Measurements from ENCODE around the gene DTNA.
"Not testable (repeated sequence)": the region's sequence is repeated elsewhere in the genome, so short reads cannot be mapped to it uniquely, and the experiment has no call there.

The DTNA gene

DNA sequence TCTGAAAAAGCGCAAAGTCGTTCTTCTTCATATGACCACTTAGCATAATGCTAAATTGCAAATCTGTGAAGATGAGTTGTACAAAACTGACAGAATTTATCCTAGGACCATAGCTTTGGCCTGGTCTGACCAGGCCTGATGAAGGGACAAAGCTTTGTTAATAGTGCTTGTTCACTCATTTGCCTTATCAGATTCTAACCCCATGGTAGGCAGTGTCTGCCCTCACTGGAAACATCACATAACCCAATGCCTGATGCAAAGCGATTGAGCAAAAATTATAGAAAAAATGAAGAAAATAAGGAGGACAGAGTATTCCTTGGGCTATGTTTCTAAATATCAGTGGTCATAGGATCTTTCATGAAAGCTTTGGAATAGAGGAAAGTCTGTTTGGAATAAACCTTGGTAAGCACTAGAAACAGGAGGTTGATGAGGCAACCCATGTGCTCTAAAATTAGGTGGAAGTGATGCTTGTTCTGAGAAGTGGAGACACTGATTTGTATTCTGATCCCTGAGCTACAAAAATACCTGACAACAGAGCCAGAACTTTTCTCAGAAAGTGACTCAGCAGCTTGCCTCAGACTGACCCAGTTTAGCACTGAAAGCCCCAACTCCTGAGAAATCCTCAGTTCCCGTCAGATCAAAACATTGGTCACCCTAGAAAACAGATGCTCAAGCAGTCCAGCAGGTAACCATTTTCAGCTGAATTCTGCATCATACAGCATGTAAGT lies 199.7 kb downstream of the DTNA start:
- TF ChIP-seq, protein P1, sequence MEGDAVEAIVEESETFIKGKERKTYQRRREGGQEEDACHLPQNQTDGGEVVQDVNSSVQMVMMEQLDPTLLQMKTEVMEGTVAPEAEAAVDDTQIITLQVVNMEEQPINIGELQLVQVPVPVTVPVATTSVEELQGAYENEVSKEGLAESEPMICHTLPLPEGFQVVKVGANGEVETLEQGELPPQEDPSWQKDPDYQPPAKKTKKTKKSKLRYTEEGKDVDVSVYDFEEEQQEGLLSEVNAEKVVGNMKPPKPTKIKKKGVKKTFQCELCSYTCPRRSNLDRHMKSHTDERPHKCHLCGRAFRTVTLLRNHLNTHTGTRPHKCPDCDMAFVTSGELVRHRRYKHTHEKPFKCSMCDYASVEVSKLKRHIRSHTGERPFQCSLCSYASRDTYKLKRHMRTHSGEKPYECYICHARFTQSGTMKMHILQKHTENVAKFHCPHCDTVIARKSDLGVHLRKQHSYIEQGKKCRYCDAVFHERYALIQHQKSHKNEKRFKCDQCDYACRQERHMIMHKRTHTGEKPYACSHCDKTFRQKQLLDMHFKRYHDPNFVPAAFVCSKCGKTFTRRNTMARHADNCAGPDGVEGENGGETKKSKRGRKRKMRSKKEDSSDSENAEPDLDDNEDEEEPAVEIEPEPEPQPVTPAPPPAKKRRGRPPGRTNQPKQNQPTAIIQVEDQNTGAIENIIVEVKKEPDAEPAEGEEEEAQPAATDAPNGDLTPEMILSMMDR (IDR thresholded peaks at IDR 0.05; ENCODE audit: low read depth, low read length), result no peak
- H3K4me3 ChIP-seq (ENCODE audit: low read depth, low read length), result no peak overlapping the region

DNA sequence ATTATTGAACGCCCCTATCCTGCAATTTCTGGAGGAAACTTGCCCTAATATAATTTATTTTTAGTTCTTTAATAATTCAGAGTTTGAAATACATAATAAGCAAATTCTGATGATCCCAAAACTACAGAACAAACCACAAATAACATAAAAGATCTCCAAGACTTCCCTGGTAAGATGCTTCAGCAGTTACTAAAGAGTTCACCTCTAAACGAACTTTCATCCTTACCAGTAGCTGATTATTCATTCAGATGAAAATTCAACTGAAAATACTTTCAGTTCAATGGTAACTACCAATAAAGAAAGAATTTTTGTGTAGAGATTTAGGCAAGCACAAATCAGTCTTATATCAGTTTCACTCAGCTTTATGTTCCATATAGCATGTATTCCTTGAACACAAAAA lies 201.0 kb downstream of the DTNA start:
- no peak overlapping the region for H3K4me3 ChIP-seq (ENCODE audit: low read depth, low read length)
- TF ChIP-seq, protein P1 (IDR thresholded peaks at IDR 0.05; ENCODE audit: low read depth, low read length), result no peak

DNA sequence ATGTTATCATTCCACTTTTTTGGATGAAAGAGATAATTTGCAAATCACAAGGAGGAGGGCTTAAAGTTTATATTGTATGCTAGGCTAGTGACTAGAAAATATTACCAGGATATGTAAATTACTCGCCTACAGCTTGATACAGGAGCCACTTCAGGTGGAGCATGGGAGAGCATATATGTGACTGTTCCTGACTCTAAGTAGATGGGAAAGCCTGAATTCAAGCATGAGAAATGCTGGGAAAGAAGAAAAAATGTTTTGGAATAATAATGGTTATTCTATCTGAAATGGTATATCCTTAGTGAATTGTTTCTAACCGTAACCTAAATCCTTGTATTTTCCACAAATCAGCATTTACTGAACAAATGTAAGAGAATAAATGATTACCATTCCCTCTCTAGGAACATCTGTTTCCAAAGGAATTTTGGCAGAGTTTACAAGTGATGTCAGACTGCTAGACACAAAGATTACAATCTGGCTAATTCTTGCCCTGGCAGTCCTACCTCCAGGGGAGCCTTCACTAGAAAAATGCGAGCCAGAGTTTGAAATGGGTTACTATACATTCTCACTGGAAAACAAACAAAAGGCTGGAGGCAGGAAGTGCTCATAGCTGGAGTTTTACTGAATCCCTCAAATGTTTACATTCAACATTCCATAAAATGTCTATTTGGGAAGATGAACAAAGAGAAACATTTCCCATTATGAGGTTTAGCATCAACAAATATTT lies 201.7 kb downstream of the DTNA start:
- TF ChIP-seq, protein P1 (IDR thresholded peaks at IDR 0.05; ENCODE audit: low read depth, low read length), result peak; percentile 11; the same call in 1 of the 2 replicates
- H3K4me3 ChIP-seq (ENCODE audit: low read depth, low read length), result no peak overlapping the region

DNA sequence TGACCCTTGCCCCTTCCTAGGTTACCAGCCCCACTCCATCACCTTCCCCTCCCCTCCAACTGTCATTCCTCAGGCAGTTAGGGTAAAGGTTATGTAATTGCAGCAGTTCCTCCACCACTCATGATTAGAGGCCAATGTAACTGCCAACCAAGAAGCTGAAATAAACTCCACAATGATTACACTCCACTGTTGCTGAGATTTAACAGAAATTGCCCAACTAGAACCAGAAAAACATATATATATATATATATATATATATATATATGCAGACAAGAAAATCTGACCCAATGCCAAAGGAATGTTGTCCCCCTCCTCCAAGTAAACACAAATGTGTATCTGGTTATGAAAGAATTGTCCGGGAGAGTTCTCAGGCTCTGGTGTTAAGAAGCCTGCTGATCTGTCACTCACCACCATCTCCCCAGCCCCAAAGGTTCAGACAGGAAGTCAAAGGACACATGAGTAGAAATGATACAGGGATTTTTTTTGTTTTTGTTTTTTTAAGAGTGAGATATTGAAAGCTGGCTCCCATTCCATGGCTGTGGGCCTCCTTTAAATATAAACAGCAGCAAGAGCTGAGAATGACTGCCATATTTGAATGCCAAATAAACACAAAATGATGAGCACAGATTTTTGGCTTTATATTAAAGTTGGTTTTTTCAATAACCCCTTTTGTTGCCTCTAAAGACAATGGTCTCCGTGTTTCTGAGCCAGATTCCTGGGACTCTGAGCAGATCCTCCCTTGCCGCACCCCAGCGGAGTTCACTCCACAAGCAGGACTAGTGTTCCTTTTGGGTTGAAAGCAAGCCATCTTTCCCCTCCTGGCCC lies 204.0 kb downstream of the DTNA start:
- TF ChIP-seq, protein P1 (IDR thresholded peaks at IDR 0.05; ENCODE audit: low read depth, low read length), result no peak
- H3K4me3 ChIP-seq (ENCODE audit: low read depth, low read length), result no peak overlapping the region

DNA sequence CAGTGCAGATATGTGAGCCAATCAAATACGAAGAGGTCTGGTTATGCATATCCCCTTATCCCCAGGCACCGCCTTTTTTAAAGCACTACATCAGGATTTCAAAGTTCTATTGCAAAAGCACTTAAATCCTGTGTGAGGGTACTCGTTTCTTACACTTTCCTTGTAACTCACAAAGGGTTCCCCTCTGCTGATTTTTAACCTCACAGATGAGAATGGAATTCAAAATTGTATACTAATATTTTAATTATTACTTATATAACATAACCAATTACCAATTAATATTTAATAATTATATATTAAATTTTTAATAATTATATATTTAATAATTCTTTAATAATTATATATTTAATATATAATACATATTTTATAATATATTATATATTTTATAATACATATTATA lies 204.9 kb downstream of the DTNA start:
- TF ChIP-seq, protein P1 (IDR thresholded peaks at IDR 0.05; ENCODE audit: low read depth, low read length), result no peak
- H3K4me3 ChIP-seq (ENCODE audit: low read depth, low read length), result no peak overlapping the region

DNA sequence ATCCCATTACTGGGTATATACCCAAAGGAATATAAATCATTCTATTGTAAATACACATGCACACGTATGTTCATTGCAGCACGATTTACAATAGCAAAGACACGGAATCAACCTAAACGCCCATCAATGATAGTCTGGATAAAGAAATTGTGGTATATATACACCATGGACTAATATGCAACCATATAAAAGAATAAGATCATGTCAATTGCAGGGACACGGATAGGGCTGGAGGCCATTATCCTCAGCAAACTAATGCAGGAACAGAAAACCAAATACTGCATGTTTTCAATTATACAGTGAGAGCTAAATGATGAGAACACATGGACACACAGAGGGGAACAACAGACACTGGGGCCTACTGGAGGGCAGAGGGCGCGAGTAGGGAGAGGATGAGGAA lies 206.4 kb downstream of the DTNA start:
- not testable (repeated sequence) for H3K4me3 ChIP-seq (ENCODE audit: low read depth, low read length)

DNA sequence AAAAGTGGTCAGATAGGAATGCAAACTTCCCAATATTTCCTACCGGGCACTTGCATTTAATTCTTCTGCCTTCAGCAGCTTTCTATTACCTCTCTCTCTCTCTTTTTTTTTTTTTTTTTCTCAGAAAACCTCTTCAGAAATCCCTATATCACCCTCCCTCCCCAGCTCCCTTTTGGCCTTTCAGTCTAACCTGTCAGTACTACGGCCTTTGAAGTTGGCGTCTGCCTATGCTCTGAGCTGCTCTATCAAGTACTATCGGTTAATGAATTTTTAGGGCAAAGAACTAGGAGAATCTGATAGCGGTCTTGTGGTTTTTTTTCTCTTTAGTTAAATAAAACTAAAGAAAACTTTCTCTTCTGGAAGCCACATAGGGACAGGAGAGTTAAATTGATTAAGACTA lies 208.8 kb downstream of the DTNA start:
- TF ChIP-seq, protein P1 (IDR thresholded peaks at IDR 0.05; ENCODE audit: low read depth, low read length), result no peak
- no peak overlapping the region for H3K4me3 ChIP-seq (ENCODE audit: low read depth, low read length)

All from WI38 (cell line).